ENCODE measurements around the gene ANKFY1. TPM values are rescaled to one million over a fixed set of nuclear protein-coding genes. Genes with fewer than 3 reads are reported as not detected.

Gene ANKFY1
- total and polyA plus RNA-seq, 2 donors (not counting 3 experiments of a cell fraction or from before 2014, with no cell fraction given), result 30.6 to 51.1 TPM

- no peak for TF ChIP-seq JUN (IDR thresholded peaks at IDR 0.05; ENCODE audit: borderline replicate concordance, insufficient read depth, insufficient read length, low read depth)
- no peak for TF ChIP-seq MAX (IDR thresholded peaks at IDR 0.05; ENCODE audit: insufficient read depth, insufficient read length)
- TF ChIP-seq GATA2 (IDR thresholded peaks at IDR 0.05; ENCODE audit: insufficient read depth, insufficient read length, low read depth, low read length), result no peak
- TF ChIP-seq POLR2A (IDR thresholded peaks at IDR 0.05; ENCODE audit: low read depth, low read length), result no peak
- TF ChIP-seq POLR2AphosphoS5 (IDR thresholded peaks at IDR 0.05; ENCODE audit: insufficient read depth, low read depth, low read length), result no peak
- no peak for TF ChIP-seq FOS (IDR thresholded peaks at IDR 0.05; ENCODE audit: borderline replicate concordance, insufficient read depth, low read length)
- no peak for TF ChIP-seq MYC (IDR thresholded peaks at IDR 0.05; ENCODE audit: low read depth, low read length)
- TF ChIP-seq EZH2 (IDR thresholded peaks at IDR 0.05; ENCODE audit: borderline replicate concordance, low read depth, low read length, severe bottlenecking), result no peak
- TF ChIP-seq CTCF (IDR thresholded peaks at IDR 0.05; ENCODE audit: extremely low read depth in 1 of 2, insufficient read depth in 1 of 2, low read depth in 1 of 2, low read length in 2 of 2), result no peak
- Histone ChIP-seq H3K79me2 (ENCODE audit: control insufficient read depth, insufficient read depth, low read length) (no peaks in the 10 kb centered on the region), H3K4me1 (ENCODE audit: control insufficient read depth, extremely low read depth, insufficient read depth, low read length) (peaks cover 4% of the 10 kb centered on the region), H4K20me1 (replicated peaks; ENCODE audit: control insufficient read depth, extremely low read depth, insufficient read depth, low read length) (no peaks in the 10 kb centered on the region), H3K4me3 (replicated peaks in 1 of 3; ENCODE audit: insufficient read depth in 1 of 3, low read depth in 1 of 3, low read length in 3 of 3) (no peak overlapping the region), H2AFZ (ENCODE audit: low read depth, low read length) (no peak overlapping the region), H3K9me3 (replicated peaks; ENCODE audit: control insufficient read depth, insufficient read depth, low read length) (no peaks in the 10 kb centered on the region), H3K4me2 (ENCODE audit: insufficient read depth, low read length) (no peak overlapping the region), H3K27me3 (ENCODE audit: control insufficient read depth in 2 of 2, insufficient read depth in 2 of 2, low read length in 2 of 2) (no peaks in the 10 kb centered on the region), H3K36me3 (ENCODE audit: control insufficient read depth in 2 of 2, extremely low read depth in 1 of 2, insufficient read depth in 2 of 2, low read length in 2 of 2) (peaks cover 0 to 13% of the 10 kb centered on the region in 2 experiments), H3K9ac (replicated peaks; ENCODE audit: extremely low read depth, insufficient read depth, low read length) (no peak overlapping the region), H3K27ac (ENCODE audit: insufficient read depth, low read depth, low read length) (no peak overlapping the region), H3K9me1 (replicated peaks; ENCODE audit: control insufficient read depth, extremely low read depth, insufficient read depth, low read length) (no peaks in the 10 kb centered on the region)
- no peak for FAIRE-seq
- POLR2A ChIA-PET, result interaction anchor here (2.2 kb wide), 1 partner anchor 19 kb away, joined by 11 read pairs; the partner anchor contains the start of gene CYB5D2
- no peak for DNase-seq (ENCODE audit: low read depth, low spot score)
- BruUV-seq (replicated peaks), result no TSS peak
- CTCF ChIA-PET, result interaction anchor here (0.8 kb wide), 1 partner anchor 18 kb away, joined by 3 read pairs; no protein-coding TSS in a partner anchor
- dilution Hi-C loops (cut with MboI; ENCODE audit: extremely low pct_ligation_motif_present, low sequenced_read_pairs), result no loop called here
- intact Hi-C loops (cut with micrococcal nuclease), result no loop called here
Observed at GRCh38 chr17:4162321-4162720, 101.5 kb downstream of the ANKFY1 start.

Measured in endothelial cell of umbilical vein (primary cell).